DOHH2 (cell line): ENCODE results near the gene RASGRP2.

ENCODE experiments used
- H3F3A ChIP-seq: fragments of 200-600 bp; sonication (generic), shearing (Covaris generic); 2 replicates; pipeline ENCODE4 v1.6.0; 2016; ENCODE audit warnings: antibody characterized with exemption, mild to moderate bottlenecking; ENCODE audit not compliant: control insufficient read depth, insufficient read depth
- H3K27ac ChIP-seq: fragments of 200-600 bp; sonication (generic); 2 replicates; pipeline ENCODE4 v1.5.1; 2014; ENCODE audit warnings: low read depth, mild to moderate bottlenecking, low read length, moderate library complexity
- H3K27me3 ChIP-seq: fragments of 200-600 bp; sonication (generic); 2 replicates; pipeline ENCODE4 v1.6.1; 2014; ENCODE audit warnings: mild to moderate bottlenecking, low read length, mixed read lengths; ENCODE audit not compliant: control insufficient read depth
- H3K36me3 ChIP-seq: fragments of 200-600 bp; sonication (generic); 2 replicates; pipeline ENCODE4 v1.6.1; 2014; ENCODE audit warnings: mild to moderate bottlenecking, low read length, moderate library complexity, mixed read lengths; ENCODE audit not compliant: control insufficient read depth
- H3K4me1 ChIP-seq: fragments of 200-600 bp; sonication (generic); 2 replicates; pipeline ENCODE4 v1.6.1; 2014; ENCODE audit warnings: mild to moderate bottlenecking, low read length, mixed read lengths; ENCODE audit not compliant: control insufficient read depth
- H3K4me2 ChIP-seq: fragments of 200-600 bp; sonication (generic); 2 replicates; pipeline ENCODE4 v1.6.0; 2014; ENCODE audit warnings: mild to moderate bottlenecking, low read length, moderate library complexity
- H3K4me3 ChIP-seq: fragments of 200-600 bp; sonication (generic); 2 replicates; pipeline ENCODE4 v1.5.1; 2014; ENCODE audit warnings: mild to moderate bottlenecking, low read length, mixed read lengths
- H3K79me2 ChIP-seq: fragments of 200-600 bp; sonication (generic); 2 replicates; pipeline ENCODE4 v1.6.1; 2014; ENCODE audit warnings: mild to moderate bottlenecking, low read length, mixed read lengths; ENCODE audit not compliant: control insufficient read depth
- H3K9me2 ChIP-seq: fragments of 200-600 bp; sonication (generic); replicated peaks from 2 replicates; pipeline ENCODE4 v1.6.1; 2014; ENCODE audit warnings: mild to moderate bottlenecking, low read length, mixed read lengths; ENCODE audit not compliant: control insufficient read depth
- H3K9me3 ChIP-seq: fragments of 200-600 bp; sonication (generic); 2 replicates; pipeline ENCODE4 v1.6.1; 2014; ENCODE audit warnings: antibody characterized with exemption, low read length, mixed read lengths; ENCODE audit not compliant: control insufficient read depth, insufficient read depth
- H4K20me1 ChIP-seq: fragments of 200-600 bp; sonication (generic); 2 replicates; pipeline ENCODE4 v1.6.0; 2014; ENCODE audit warnings: low read depth, mild to moderate bottlenecking, antibody characterized with exemption, low read length, moderate library complexity; ENCODE audit not compliant: control insufficient read depth, insufficient read depth
- CTCF ChIP-seq: fragments of 200-600 bp; sonication (generic); IDR thresholded peaks from one replicate; pipeline ENCODE4 v1.5.1; 2014; ENCODE audit warnings: antibody characterized with exemption, mild to moderate bottlenecking, low read depth, low read length; ENCODE audit not compliant: poor library complexity, severe bottlenecking
- EZH2phosphoT487 ChIP-seq: fragments of 200-600 bp; sonication (generic); IDR thresholded peaks from 2 replicates; pipeline ENCODE4 v1.6.1; 2017; ENCODE audit warnings: borderline replicate concordance, mild to moderate bottlenecking, antibody characterized with exemption, low read length, moderate library complexity, mixed read lengths

Gene RASGRP2

GRCh38 chr11:64762277-64762673 lies 18.3 kb upstream of the RASGRP2 start:
- H3K9me2 ChIP-seq, result no peaks in the 10 kb centered on the region
- TF ChIP-seq EZH2phosphoT487, result no peak
- no peak for TF ChIP-seq CTCF
- H3K9me3 ChIP-seq, result no peaks in the 10 kb centered on the region
- peaks cover 52% of the 10 kb centered on the region for H3F3A ChIP-seq
- H3K4me2 ChIP-seq, result peak overlapping the region; percentile 11; the same call in 1 of the 2 replicates
- H3K27me3 ChIP-seq, result no peaks in the 10 kb centered on the region
- H3K4me3 ChIP-seq, result no peak overlapping the region
- peaks cover 11% of the 10 kb centered on the region for H3K79me2 ChIP-seq
- peaks cover 55% of the 10 kb centered on the region for H3K36me3 ChIP-seq
- H4K20me1 ChIP-seq, result peaks cover 35% of the 10 kb centered on the region
- H3K4me1 ChIP-seq, result peaks cover 66% of the 10 kb centered on the region
- H3K27ac ChIP-seq, result peak overlapping the region; percentile 45

GRCh38 chr11:64760759-64761420 lies 16.9 kb upstream of the RASGRP2 start:
- Histone ChIP-seq H3K9me2 (no peaks in the 10 kb centered on the region), H3F3A (peaks cover 48% of the 10 kb centered on the region), H3K9me3 (no peaks in the 10 kb centered on the region), H3K27ac (no peak overlapping the region), H3K27me3 (no peaks in the 10 kb centered on the region), H3K4me1 (peaks cover 58% of the 10 kb centered on the region), H3K79me2 (peaks cover 3% of the 10 kb centered on the region; the same call in 1 of the 2 replicates), H3K4me2 (no peak overlapping the region), H4K20me1 (peaks cover 30% of the 10 kb centered on the region), H3K4me3 (no peak overlapping the region), H3K36me3 (peaks cover 43% of the 10 kb centered on the region)
- TF ChIP-seq EZH2phosphoT487 (no peak), CTCF (no peak)

- H3K4me2 ChIP-seq, result no peak within 1 kb of the TSS
- H3K27me3 ChIP-seq, result no peaks in the 10 kb centered on the region
- no peak within 1 kb of the TSS for H3K27ac ChIP-seq
- peaks cover 34% of the 10 kb centered on the region for H3K36me3 ChIP-seq
- peaks cover 53% of the 10 kb centered on the region for H3K4me1 ChIP-seq
- H3K79me2 ChIP-seq, result peaks cover 3% of the 10 kb centered on the region; the same call in 1 of the 2 replicates
- TF ChIP-seq CTCF (no peak), EZH2phosphoT487 (no peak)
- no peaks in the 10 kb centered on the region for H3K9me2 ChIP-seq
- H3K4me3 ChIP-seq, result no peak within 1 kb of the TSS
- H3F3A ChIP-seq, result peaks cover 44% of the 10 kb centered on the region
- H3K9me3 ChIP-seq, result no peaks in the 10 kb centered on the region
- H4K20me1 ChIP-seq, result peaks cover 26% of the 10 kb centered on the region
Observed at GRCh38 chr11:64759722-64760719, 16.1 kb upstream of the RASGRP2 start, which contains the start of gene PYGM. Gene PYGM (minus strand): TSS chr11:64759974. CDS start chr11:64759898, 76 bp downstream.
